ENCODE data around the gene CEP76. TPM values are rescaled to one million over a fixed set of nuclear protein-coding genes. Genes with fewer than 3 reads are reported as not detected.
"Not testable (repeated sequence)": the region's sequence is repeated elsewhere in the genome, so short reads cannot be mapped to it uniquely, and the experiment has no call there.

The CEP76 gene
- total RNA-seq, 1 donor from 2014 or later, result 9.5 TPM

DNA sequence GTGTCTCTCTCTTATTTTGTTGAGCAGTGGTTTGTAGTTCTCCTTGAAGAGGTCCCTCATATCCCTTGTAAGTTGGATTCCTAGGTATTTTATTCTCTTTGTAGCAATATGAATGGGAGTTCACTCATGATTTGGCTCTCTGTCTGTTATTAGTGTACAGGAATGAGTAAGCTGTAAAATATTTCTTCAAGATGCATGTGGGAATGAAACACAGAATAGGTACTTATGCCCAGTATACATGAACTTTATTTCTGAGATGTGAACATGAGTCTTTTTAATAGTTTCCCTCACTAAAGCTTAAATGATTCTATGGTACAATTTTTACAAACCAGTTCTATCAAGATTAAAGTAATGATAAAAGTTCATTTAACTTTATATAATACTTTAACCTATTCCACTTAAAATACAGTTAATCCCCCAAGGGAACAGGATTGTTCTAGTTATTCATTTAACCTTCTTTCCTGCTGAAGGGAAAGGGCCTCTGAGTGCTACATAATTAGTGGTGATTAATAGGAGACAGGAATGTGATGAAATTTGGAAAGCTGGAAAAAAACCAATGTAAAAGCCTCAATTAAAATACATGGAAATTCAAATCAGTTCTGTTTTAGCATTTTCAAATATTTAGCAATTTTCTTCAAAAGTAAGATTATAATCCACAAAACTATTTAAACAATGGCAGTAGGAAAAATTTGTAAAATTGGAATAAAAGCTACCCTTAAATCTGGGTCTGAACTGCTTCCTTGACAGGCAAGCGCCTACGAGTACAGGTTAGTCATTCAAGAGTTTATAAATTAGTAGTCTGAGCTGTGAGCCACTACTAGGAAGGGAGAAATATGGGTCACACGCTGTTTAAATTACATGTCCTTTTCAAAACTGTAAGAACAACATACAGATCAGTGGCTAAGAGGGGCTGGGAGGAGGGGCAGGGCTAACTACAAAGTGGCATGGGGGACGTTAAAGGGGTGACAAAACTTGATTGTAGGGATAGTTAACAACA lies 73.5 kb downstream of the CEP76 start:
- H3K27ac Mint-ChIP-seq (ENCODE audit: unreplicated experiment), result peak overlapping the region; percentile 98
- DNase-seq (ENCODE audit: low read depth) (peak; percentile 80), FAIRE-seq (peak; percentile 80)
- H3K79me2 ChIP-seq (ENCODE audit: insufficient read depth, low read length), result peaks cover 11% of the 10 kb centered on the region
- peak overlapping the region; percentile 54 for H3K4me3 Mint-ChIP-seq (ENCODE audit: unreplicated experiment)
- H3K36me3 Mint-ChIP-seq (ENCODE audit: low read depth, unreplicated experiment), result peaks cover 12% of the 10 kb centered on the region
- peak overlapping the region; percentile 85 for H3K27ac ChIP-seq (ENCODE audit: low read depth, low read length)
- no peaks in the 10 kb centered on the region for H3K27me3 ChIP-seq (ENCODE audit: insufficient read depth, low read length)
- no peaks in the 10 kb centered on the region for H4K20me1 ChIP-seq (ENCODE audit: insufficient read depth, low read length)
- no peak for TF ChIP-seq EZH2 (IDR thresholded peaks at IDR 0.05; ENCODE audit: insufficient read depth, low read length)
- TF ChIP-seq, protein P1, sequence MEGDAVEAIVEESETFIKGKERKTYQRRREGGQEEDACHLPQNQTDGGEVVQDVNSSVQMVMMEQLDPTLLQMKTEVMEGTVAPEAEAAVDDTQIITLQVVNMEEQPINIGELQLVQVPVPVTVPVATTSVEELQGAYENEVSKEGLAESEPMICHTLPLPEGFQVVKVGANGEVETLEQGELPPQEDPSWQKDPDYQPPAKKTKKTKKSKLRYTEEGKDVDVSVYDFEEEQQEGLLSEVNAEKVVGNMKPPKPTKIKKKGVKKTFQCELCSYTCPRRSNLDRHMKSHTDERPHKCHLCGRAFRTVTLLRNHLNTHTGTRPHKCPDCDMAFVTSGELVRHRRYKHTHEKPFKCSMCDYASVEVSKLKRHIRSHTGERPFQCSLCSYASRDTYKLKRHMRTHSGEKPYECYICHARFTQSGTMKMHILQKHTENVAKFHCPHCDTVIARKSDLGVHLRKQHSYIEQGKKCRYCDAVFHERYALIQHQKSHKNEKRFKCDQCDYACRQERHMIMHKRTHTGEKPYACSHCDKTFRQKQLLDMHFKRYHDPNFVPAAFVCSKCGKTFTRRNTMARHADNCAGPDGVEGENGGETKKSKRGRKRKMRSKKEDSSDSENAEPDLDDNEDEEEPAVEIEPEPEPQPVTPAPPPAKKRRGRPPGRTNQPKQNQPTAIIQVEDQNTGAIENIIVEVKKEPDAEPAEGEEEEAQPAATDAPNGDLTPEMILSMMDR (IDR thresholded peaks at IDR 0.05; ENCODE audit: insufficient read depth, low read depth, low read length), result no peak
- H3K27me3 Mint-ChIP-seq (ENCODE audit: low read depth, unreplicated experiment), result no peaks in the 10 kb centered on the region
- H3K9ac ChIP-seq (ENCODE audit: low read length), result peak overlapping the region; percentile 59
- H3K4me1 ChIP-seq (ENCODE audit: insufficient read depth, low read length), result peaks cover 16% of the 10 kb centered on the region
- peaks cover 9% of the 10 kb centered on the region for H3K9me3 Mint-ChIP-seq (ENCODE audit: unreplicated experiment)
- H3K4me3 ChIP-seq (ENCODE audit: insufficient read depth, low read depth, low read length), result no peak overlapping the region
- peaks cover 15% of the 10 kb centered on the region for H3K4me1 Mint-ChIP-seq (ENCODE audit: low read depth, unreplicated experiment)
- peak overlapping the region; percentile 54 for H3K4me2 ChIP-seq (ENCODE audit: low read length)
- H3K9me3 ChIP-seq (ENCODE audit: insufficient read depth, low read depth, low read length), result no peaks in the 10 kb centered on the region
- no peak overlapping the region for H2AFZ ChIP-seq (ENCODE audit: low read depth, low read length)
- H3K36me3 ChIP-seq (ENCODE audit: insufficient read depth, low read length), result no peaks in the 10 kb centered on the region

DNA sequence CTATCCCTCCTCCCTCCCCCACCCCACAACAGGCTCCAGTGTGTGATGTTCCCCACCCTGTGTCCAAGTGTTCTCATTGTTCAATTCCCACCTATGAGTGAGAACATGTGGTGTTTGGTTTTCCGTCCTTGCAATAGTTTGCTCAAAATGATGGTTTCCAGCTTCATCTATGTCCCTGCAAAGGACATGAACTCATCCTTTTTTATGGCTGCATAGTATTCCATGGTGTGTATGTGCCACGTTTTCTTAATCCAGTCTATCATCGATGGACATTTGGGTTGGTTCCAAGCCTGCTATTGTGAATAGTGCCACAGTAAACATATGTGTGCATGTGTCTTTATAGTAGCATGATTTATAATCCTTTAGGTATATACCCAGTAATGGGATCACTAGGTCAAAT lies 75.3 kb downstream of the CEP76 start:
- not testable (repeated sequence) for H3K27ac ChIP-seq (ENCODE audit: low read depth, low read length); H3K9me3 Mint-ChIP-seq (ENCODE audit: unreplicated experiment); H3K4me3 Mint-ChIP-seq (ENCODE audit: unreplicated experiment); H4K20me1 ChIP-seq (ENCODE audit: insufficient read depth, low read length); H3K4me2 ChIP-seq (ENCODE audit: low read length); FAIRE-seq; H3K4me3 ChIP-seq (ENCODE audit: insufficient read depth, low read depth, low read length); H3K27ac Mint-ChIP-seq (ENCODE audit: unreplicated experiment); H3K36me3 ChIP-seq (ENCODE audit: insufficient read depth, low read length); H3K9ac ChIP-seq (ENCODE audit: low read length); H2AFZ ChIP-seq (ENCODE audit: low read depth, low read length); H3K27me3 ChIP-seq (ENCODE audit: insufficient read depth, low read length); H3K27me3 Mint-ChIP-seq (ENCODE audit: low read depth, unreplicated experiment); H3K9me3 ChIP-seq (ENCODE audit: insufficient read depth, low read depth, low read length); DNase-seq (ENCODE audit: low read depth)
- Mint-ChIP-seq H3K36me3 (ENCODE audit: low read depth, unreplicated experiment) (peaks cover 12% of the 10 kb centered on the region), H3K4me1 (ENCODE audit: low read depth, unreplicated experiment) (peaks cover 15% of the 10 kb centered on the region)
- Histone ChIP-seq H3K79me2 (ENCODE audit: insufficient read depth, low read length) (peaks cover 11% of the 10 kb centered on the region), H3K4me1 (ENCODE audit: insufficient read depth, low read length) (peaks cover 16% of the 10 kb centered on the region)

DNA sequence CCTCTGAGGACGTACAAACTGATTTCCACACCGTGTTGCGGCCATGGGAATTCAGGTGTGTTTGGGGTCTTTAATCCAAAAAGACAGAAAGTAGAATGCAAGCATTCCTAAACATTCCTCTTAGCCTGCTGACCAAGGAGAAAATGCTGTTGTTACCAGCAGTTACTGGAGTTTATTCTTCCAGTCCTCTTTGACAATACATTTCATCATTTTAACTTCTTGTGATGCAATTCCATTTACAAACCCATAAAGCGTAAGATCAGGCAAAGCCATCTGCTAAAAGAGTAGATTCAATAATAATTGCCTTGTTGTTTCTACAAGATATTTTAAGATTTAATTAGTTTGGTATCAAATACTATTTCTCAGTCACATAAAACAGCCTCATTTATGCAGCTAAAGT lies 77.3 kb downstream of the CEP76 start:
- no peak overlapping the region for H3K27ac ChIP-seq (ENCODE audit: low read depth, low read length)
- no peak overlapping the region for H3K4me3 Mint-ChIP-seq (ENCODE audit: unreplicated experiment)
- no peaks in the 10 kb centered on the region for H3K27me3 ChIP-seq (ENCODE audit: insufficient read depth, low read length)
- no peak for DNase-seq (ENCODE audit: low read depth)
- H3K27ac Mint-ChIP-seq (ENCODE audit: unreplicated experiment), result no peak overlapping the region
- no peak overlapping the region for H2AFZ ChIP-seq (ENCODE audit: low read depth, low read length)
- peaks cover 15% of the 10 kb centered on the region for H3K4me1 ChIP-seq (ENCODE audit: insufficient read depth, low read length)
- no peak for FAIRE-seq
- no peaks in the 10 kb centered on the region for H4K20me1 ChIP-seq (ENCODE audit: insufficient read depth, low read length)
- H3K4me3 ChIP-seq (ENCODE audit: insufficient read depth, low read depth, low read length), result no peak overlapping the region
- no peaks in the 10 kb centered on the region for H3K36me3 ChIP-seq (ENCODE audit: insufficient read depth, low read length)
- H3K9me3 ChIP-seq (ENCODE audit: insufficient read depth, low read depth, low read length), result no peaks in the 10 kb centered on the region
- no peaks in the 10 kb centered on the region for H3K27me3 Mint-ChIP-seq (ENCODE audit: low read depth, unreplicated experiment)
- H3K79me2 ChIP-seq (ENCODE audit: insufficient read depth, low read length), result peaks cover 16% of the 10 kb centered on the region
- peaks cover 16% of the 10 kb centered on the region for H3K4me1 Mint-ChIP-seq (ENCODE audit: low read depth, unreplicated experiment)
- H3K9ac ChIP-seq (ENCODE audit: low read length), result no peak overlapping the region
- peaks cover 9% of the 10 kb centered on the region for H3K9me3 Mint-ChIP-seq (ENCODE audit: unreplicated experiment)
- TF ChIP-seq, protein P1 (IDR thresholded peaks at IDR 0.05; ENCODE audit: insufficient read depth, low read depth, low read length), result no peak
- TF ChIP-seq EZH2 (IDR thresholded peaks at IDR 0.05; ENCODE audit: insufficient read depth, low read length), result no peak
- H3K4me2 ChIP-seq (ENCODE audit: low read length), result no peak overlapping the region
- H3K36me3 Mint-ChIP-seq (ENCODE audit: low read depth, unreplicated experiment), result peaks cover 13% of the 10 kb centered on the region

Other genes starting within 250 kb of the CEP76 start
- 38.9 and 42.0 TPM in 2 replicates for gene SPIRE1, start 44.6 kb downstream of the CEP76 start, total RNA-seq
- 57.4 and 60.1 TPM in 2 replicates for gene PSMG2, start 319 bp upstream of the CEP76 start, total RNA-seq
- 20.2 and 25.9 TPM in 2 replicates for gene PTPN2, start 181.5 kb upstream of the CEP76 start, total RNA-seq
- gene SEH1L, start 245.3 kb upstream of the CEP76 start, total RNA-seq, result 41.2 and 43.9 TPM in 2 replicates